C4-2B (cell line): ENCODE data around the gene PIGQ.

ENCODE experiments used
- ZFX ChIP-seq: fragments of 450-650 bp; IDR thresholded peaks from 2 replicates; pipeline ENCODE4 v1.6.1; 2017
- TF ChIP-seq, protein P1 (sequence below): fragments of 450-650 bp; conservative IDR thresholded peaks from 2 replicates; pipeline ENCODE4 v1.5.1; 2017; ENCODE audit warnings: mild to moderate bottlenecking

DNA sequence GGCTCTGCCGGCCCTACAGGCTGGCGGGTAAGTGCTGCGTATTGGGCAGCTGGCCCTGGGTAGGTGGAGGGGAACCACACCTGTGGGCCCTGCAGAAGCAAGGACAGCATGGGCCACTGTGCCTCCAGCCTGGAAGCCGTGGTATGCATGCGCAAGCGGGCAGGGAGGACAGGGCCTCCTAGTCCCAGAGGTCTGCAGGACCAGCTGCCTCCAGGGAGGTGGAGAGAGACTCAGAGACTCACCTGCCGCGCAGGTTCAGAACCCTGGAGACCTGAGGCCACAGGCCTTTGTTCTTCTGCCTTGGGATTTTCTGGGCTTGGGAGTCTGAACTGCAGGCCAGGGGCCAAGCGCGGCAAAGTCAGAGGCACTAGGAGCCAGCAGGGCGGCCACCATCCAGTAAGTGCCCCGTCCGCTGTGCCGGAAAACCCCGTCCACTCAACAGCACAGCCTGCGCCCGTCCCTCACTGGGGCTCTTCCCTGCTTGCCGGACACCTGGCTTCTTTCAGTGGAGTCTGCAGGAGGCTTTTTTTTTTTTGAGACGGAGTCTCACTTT, 11.3 kb downstream of the PIGQ start:
- TF ChIP-seq, protein P1, sequence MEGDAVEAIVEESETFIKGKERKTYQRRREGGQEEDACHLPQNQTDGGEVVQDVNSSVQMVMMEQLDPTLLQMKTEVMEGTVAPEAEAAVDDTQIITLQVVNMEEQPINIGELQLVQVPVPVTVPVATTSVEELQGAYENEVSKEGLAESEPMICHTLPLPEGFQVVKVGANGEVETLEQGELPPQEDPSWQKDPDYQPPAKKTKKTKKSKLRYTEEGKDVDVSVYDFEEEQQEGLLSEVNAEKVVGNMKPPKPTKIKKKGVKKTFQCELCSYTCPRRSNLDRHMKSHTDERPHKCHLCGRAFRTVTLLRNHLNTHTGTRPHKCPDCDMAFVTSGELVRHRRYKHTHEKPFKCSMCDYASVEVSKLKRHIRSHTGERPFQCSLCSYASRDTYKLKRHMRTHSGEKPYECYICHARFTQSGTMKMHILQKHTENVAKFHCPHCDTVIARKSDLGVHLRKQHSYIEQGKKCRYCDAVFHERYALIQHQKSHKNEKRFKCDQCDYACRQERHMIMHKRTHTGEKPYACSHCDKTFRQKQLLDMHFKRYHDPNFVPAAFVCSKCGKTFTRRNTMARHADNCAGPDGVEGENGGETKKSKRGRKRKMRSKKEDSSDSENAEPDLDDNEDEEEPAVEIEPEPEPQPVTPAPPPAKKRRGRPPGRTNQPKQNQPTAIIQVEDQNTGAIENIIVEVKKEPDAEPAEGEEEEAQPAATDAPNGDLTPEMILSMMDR: no peak
- TF ChIP-seq ZFX: no peak
